K562 (cell line): Measurements from ENCODE around the gene FABP3.

Source experiments
- KDM2B ChIP-seq: fragments of 250-450 bp; sonication (Bioruptor Pico); IDR thresholded peaks from 2 replicates; pipeline ENCODE4 v1.8.0; 2021; ENCODE audit warnings: mild to moderate bottlenecking, moderate library complexity
- MXI1 ChIP-seq: IDR thresholded peaks from 2 replicates; pipeline ENCODE4 v1.6.1; 2011; ENCODE audit warnings: low read depth, mild to moderate bottlenecking, improper control_type of control experiment, low read length

GRCh38 chr1:31410871-31411270 is 38.0 kb upstream of the FABP3 start:
- no peak for TF ChIP-seq KDM2B (CRISPR knock-in tag)
- TF ChIP-seq MXI1 = no peak
